Gastrocnemius medialis (tissue), 4 donors: ENCODE data around the gene COL24A1.

Source experiments
- CTCF ChIP-seq, 5 experiments: fragments of 450-650 bp in 3 of 5; fragments of 200-600 bp in 2 of 5; sonication (generic) in 2 of 5; IDR thresholded peaks in 4 of 5; conservative IDR thresholded peaks in 1 of 5; 1 replicate in 4 of 5; 2 replicates in 1 of 5; pipeline ENCODE4 v1.5.1; 2016 to 2019; ENCODE audit warnings: antibody characterized with exemption in 5 of 5, mild to moderate bottlenecking in 3 of 5, moderate library complexity in 3 of 5
- POLR2A ChIP-seq, 2 donors: fragments of 450-650 bp; IDR thresholded peaks; one replicate each; pipeline ENCODE4 v1.6.1; 2017; ENCODE audit warnings: antibody characterized with exemption in 2 of 2, mild to moderate bottlenecking in 2 of 2, moderate library complexity in 2 of 2

GRCh38 chr1:86082183-86082582 is 74.4 kb downstream of the COL24A1 start:
- TF ChIP-seq POLR2A (IDR thresholded peaks at IDR 0.05) (no peak), CTCF (IDR thresholded peaks at IDR 0.05 in 4 of 5, conservative IDR thresholded peaks at IDR 0.05 in 1 of 5) (no peak)
